Keratinocyte (primary cell): ENCODE results near the gene JPH2. TPM values are rescaled to one million over a fixed set of nuclear protein-coding genes. Genes with fewer than 3 reads are reported as not detected.

Source experiments
- DNase-seq: peaks from one replicate; pipeline ENCODE4 v3.0.0-alpha.2; 2011; ENCODE audit warnings: low read depth, missing footprints, low spot score
- FAIRE-seq: peaks from 2 replicates; lab custom pipeline; 2011; peaks lifted over from hg19 to GRCh38; lab: Jason Lieb, UNC
- H2AFZ ChIP-seq: 2 replicates; pipeline ENCODE4 v1.6.0; 2012; ENCODE audit warnings: low read length, control low read depth, inconsistent platforms; ENCODE audit not compliant: control insufficient read depth
- H3K27ac ChIP-seq: 2 replicates; pipeline ENCODE4 v1.5.1; 2011; ENCODE audit warnings: low read length; ENCODE audit not compliant: control insufficient read depth, insufficient read depth
- H3K27me3 ChIP-seq: 3 replicates; pipeline ENCODE4 v1.6.0; 2011; ENCODE audit warnings: low read length; ENCODE audit not compliant: control insufficient read depth, insufficient read depth; ENCODE audit errors: extremely low read depth
- H3K36me3 ChIP-seq, 2 experiments: 2 replicates in 1 of 2; 3 replicates in 1 of 2; pipeline ENCODE4 v1.5.1; 2011; ENCODE audit warnings: low read length in 2 of 2, mild to moderate bottlenecking in 1 of 2; ENCODE audit not compliant: control insufficient read depth in 2 of 2, insufficient read depth in 2 of 2; ENCODE audit errors: extremely low read depth in 1 of 2
- H3K4me1 ChIP-seq: 3 replicates; pipeline ENCODE4 v1.5.1; 2011; ENCODE audit warnings: low read length; ENCODE audit not compliant: control insufficient read depth, insufficient read depth; ENCODE audit errors: extremely low read depth
- H3K4me2 ChIP-seq: 3 replicates; pipeline ENCODE4 v1.6.0; 2011; ENCODE audit warnings: low read depth, low read length; ENCODE audit not compliant: control insufficient read depth, insufficient read depth; ENCODE audit errors: extremely low read depth
- H3K4me3 ChIP-seq, 3 experiments: fragments of 200-600 bp in 1 of 3; sonication (generic) in 1 of 3; 2 replicates in 2 of 3; 3 replicates in 1 of 3; pipeline ENCODE4 v1.5.1; 2011 to 2016; ENCODE audit warnings: low read length in 3 of 3, mild to moderate bottlenecking in 3 of 3, control low read depth in 2 of 3, inconsistent platforms in 1 of 3, low read depth in 1 of 3, mixed read lengths in 1 of 3, mixed run types in 1 of 3, moderate library complexity in 1 of 3; ENCODE audit not compliant: control insufficient read depth in 2 of 3, insufficient read depth in 2 of 3; ENCODE audit errors: extremely low read depth in 1 of 3
- H3K79me2 ChIP-seq: 2 replicates; pipeline ENCODE4 v1.6.0; 2012; ENCODE audit warnings: low read length; ENCODE audit not compliant: control insufficient read depth, insufficient read depth
- H3K9ac ChIP-seq: 3 replicates; pipeline ENCODE4 v1.6.0; 2011; ENCODE audit warnings: low read length; ENCODE audit not compliant: control insufficient read depth, insufficient read depth; ENCODE audit errors: extremely low read depth
- H3K9me1 ChIP-seq: 3 replicates; pipeline ENCODE4 v1.6.0; 2011; ENCODE audit warnings: low read length; ENCODE audit not compliant: control insufficient read depth, insufficient read depth; ENCODE audit errors: extremely low read depth
- H3K9me3 ChIP-seq: 2 replicates; pipeline ENCODE4 v1.5.1; 2012; ENCODE audit warnings: low read depth, low read length; ENCODE audit not compliant: control insufficient read depth
- H4K20me1 ChIP-seq: 3 replicates; pipeline ENCODE4 v1.6.0; 2011; ENCODE audit warnings: low read length; ENCODE audit not compliant: control insufficient read depth, insufficient read depth; ENCODE audit errors: extremely low read depth
- EZH2 ChIP-seq: IDR thresholded peaks from one replicate; pipeline ENCODE4 v1.6.1; 2012; ENCODE audit warnings: inconsistent platforms, mild to moderate bottlenecking, low read length, moderate library complexity
- dilution Hi-C: fragments of 300-500 bp; cut with MboI; formaldehyde crosslinking; loops from one replicate; pipeline ENCODE4 v1.7.0; 2020; ENCODE audit warnings: low sequenced_read_pairs; ENCODE audit not compliant: extremely low pct_ligation_motif_present
- polyA plus RNA-seq, 5 experiments: library from polyadenylated mRNA; depleted of rRNA in 3 of 5; stranded (reverse) in 3 of 5; stranded (forward) in 1 of 5; unstranded in 1 of 5; fragments of >200 nt; gene quantifications; 1 replicate in 1 of 5; 2 replicates in 3 of 5; 3 replicates in 1 of 5; pipeline versions ENCODE4 v1.2.1 to v1.2.3, GENCODE V29; 2011 to 2012; ENCODE audit warnings: missing spikeins in 2 of 5, low read depth in 1 of 5, low replicate concordance in 1 of 5
- TF ChIP-seq, protein P1 (sequence below), 3 experiments: IDR thresholded peaks in 1 of 3; conservative IDR thresholded peaks in 1 of 3; optimal IDR thresholded peaks in 1 of 3; 2 replicates in 2 of 3; 3 replicates in 1 of 3; pipeline versions ENCODE3 to v1.5.1; 2011; ENCODE audit warnings: low read length in 3 of 3, mild to moderate bottlenecking in 3 of 3, moderate library complexity in 2 of 3, control low read depth in 1 of 3, inconsistent platforms in 1 of 3; ENCODE audit not compliant: insufficient read depth in 2 of 3; ENCODE audit errors: extremely low read depth in 1 of 3

JPH2 gene
- polyA plus RNA-seq, 1 donor (not counting 4 experiments of a cell fraction or from before 2014, with no cell fraction given), result 2.5 TPM

DNA sequence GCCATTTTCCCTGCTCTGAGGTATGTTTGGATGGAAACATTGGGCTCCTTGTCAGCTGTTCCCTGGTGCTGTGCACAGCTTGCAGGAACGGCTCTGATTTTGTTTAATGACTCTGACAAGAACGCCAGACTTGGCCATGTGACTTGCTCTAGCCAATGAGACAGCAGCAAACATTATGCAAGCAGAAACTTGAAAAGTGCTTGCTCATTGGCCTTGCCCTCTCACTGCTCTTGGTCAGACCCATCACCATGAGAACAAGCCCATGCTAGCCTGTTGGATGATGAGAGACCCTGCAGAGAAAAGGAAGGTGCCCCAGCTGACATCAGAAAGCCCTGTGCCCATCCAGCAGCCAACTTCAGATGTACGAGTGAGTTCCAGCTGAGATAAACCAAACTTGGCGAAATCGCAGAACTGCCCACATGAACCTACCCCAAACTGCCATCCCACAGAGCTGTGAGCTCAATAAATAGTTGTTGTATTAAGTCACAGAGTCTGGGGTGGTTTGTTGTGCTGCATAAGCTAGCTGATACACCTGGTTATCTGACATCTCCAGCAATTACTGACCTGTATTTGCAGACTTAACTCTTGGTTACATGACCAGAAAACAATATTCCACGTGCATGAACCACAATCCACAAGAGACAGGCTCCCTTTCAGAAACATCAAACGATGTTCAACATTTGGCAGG, 96.9 kb downstream of the JPH2 start:
- H3K4me2 ChIP-seq, result peak overlapping the region; percentile 59
- DNase-seq, result peak; percentile 88
- peak overlapping the region; percentile 44 for H3K27ac ChIP-seq

DNA sequence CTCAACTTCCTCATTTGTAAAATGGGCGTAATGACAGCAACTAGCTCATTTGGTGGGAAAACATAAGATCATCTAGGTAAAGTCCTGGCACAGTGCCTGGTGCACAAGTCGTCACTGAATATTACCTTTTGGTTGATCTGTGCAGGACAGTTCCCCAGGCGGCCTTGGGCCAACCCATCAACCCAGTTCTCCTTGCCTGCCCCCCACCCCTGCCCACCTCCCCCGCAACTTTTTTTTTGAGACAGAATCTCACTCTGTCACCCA, 99.2 kb downstream of the JPH2 start:
- H3K4me3 ChIP-seq, result no peak overlapping the region
- H3K27ac ChIP-seq, result no peak overlapping the region
- H3K27me3 ChIP-seq, result no peaks in the 10 kb centered on the region
- no peaks in the 10 kb centered on the region for H3K9me3 ChIP-seq
- H2AFZ ChIP-seq, result no peak overlapping the region
- no peaks in the 10 kb centered on the region for H4K20me1 ChIP-seq
- no peaks in the 10 kb centered on the region for H3K9me1 ChIP-seq
- no peak overlapping the region for H3K9ac ChIP-seq
- DNase-seq (no peak), FAIRE-seq (no peak)
- dilution Hi-C loops, result no loop called here
- TF ChIP-seq, protein P1, sequence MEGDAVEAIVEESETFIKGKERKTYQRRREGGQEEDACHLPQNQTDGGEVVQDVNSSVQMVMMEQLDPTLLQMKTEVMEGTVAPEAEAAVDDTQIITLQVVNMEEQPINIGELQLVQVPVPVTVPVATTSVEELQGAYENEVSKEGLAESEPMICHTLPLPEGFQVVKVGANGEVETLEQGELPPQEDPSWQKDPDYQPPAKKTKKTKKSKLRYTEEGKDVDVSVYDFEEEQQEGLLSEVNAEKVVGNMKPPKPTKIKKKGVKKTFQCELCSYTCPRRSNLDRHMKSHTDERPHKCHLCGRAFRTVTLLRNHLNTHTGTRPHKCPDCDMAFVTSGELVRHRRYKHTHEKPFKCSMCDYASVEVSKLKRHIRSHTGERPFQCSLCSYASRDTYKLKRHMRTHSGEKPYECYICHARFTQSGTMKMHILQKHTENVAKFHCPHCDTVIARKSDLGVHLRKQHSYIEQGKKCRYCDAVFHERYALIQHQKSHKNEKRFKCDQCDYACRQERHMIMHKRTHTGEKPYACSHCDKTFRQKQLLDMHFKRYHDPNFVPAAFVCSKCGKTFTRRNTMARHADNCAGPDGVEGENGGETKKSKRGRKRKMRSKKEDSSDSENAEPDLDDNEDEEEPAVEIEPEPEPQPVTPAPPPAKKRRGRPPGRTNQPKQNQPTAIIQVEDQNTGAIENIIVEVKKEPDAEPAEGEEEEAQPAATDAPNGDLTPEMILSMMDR (optimal IDR thresholded peaks at IDR 0.05 in 1 of 3, IDR thresholded peaks at IDR 0.05 in 1 of 3, conservative IDR thresholded peaks at IDR 0.05 in 1 of 3; ENCODE audit: extremely low read depth in 1 of 3, insufficient read depth in 2 of 3, low read length in 3 of 3), result no peak
- TF ChIP-seq EZH2, result no peak
- H3K36me3 ChIP-seq, result no peaks in the 10 kb centered on the region
- no peaks in the 10 kb centered on the region for H3K79me2 ChIP-seq
- no peak overlapping the region for H3K4me2 ChIP-seq
- peaks cover 24% of the 10 kb centered on the region for H3K4me1 ChIP-seq

More for the DNA sequence above, 96.9 kb downstream of the JPH2 start:
- no peaks in the 10 kb centered on the region for H4K20me1 ChIP-seq
- H3K36me3 ChIP-seq, result no peaks in the 10 kb centered on the region
- dilution Hi-C loops, result no loop called here
- no peaks in the 10 kb centered on the region for H3K27me3 ChIP-seq
- no peaks in the 10 kb centered on the region for H3K9me1 ChIP-seq
- H3K4me3 ChIP-seq, result no peak overlapping the region
- peaks cover 24% of the 10 kb centered on the region for H3K4me1 ChIP-seq
- TF ChIP-seq, protein P1 (optimal IDR thresholded peaks at IDR 0.05 in 1 of 3, IDR thresholded peaks at IDR 0.05 in 1 of 3, conservative IDR thresholded peaks at IDR 0.05 in 1 of 3; ENCODE audit: extremely low read depth in 1 of 3, insufficient read depth in 2 of 3, low read length in 3 of 3), result no peak
- no peak for TF ChIP-seq EZH2
- FAIRE-seq, result peak; percentile 97
- H3K9me3 ChIP-seq, result no peaks in the 10 kb centered on the region
- H3K79me2 ChIP-seq, result no peaks in the 10 kb centered on the region
- peak overlapping the region; percentile 82 for H2AFZ ChIP-seq
- no peak overlapping the region for H3K9ac ChIP-seq
